HG02623 (cell line): ENCODE measurements around the gene TRIM47.

Source experiments
- ATAC-seq: cut with Tn5 transposase; IDR thresholded peaks from one replicate; pipeline ENCODE4 v1.9.1; 2021; ENCODE audit warnings: moderate library complexity; ENCODE audit not compliant: unreplicated experiment

TRIM47 gene

DNA sequence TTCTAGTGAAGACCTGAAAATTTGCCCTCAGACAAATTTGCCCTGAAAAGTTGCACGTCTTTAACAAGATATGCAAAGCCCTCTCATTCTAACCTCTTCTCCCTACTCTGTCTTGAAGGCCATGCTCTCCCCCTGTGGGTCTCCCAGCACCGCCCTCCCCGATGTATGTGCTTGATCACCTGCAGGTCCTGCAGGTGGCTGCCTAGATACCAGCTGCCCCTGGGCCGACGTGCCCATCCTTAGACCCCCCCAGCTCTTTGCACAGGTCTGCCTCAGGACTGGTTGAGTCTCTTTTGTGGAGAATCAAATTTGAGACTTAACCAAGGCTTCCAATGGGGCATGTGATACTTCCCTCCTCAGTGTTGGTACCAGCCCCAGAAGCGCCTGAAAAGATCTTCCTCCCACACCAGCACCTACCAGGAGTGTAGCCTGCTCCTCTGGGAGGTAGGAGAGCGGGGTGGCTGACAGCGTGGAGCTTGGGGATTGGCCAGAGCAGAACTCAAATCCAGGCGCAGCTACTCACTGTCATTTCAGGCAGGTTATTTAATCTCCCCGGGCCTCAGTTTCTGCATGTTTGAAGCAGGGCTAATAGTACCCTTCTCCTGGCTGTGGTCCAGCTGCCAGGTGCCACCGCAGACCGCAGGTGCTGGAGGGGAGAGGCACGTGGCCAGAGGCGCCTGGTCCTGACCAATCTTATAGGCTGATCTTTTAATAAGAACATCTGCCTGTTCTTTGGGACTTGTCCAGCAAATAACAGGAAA is 30.9 kb upstream of the TRIM47 start:
- ATAC-seq: no peak

DNA sequence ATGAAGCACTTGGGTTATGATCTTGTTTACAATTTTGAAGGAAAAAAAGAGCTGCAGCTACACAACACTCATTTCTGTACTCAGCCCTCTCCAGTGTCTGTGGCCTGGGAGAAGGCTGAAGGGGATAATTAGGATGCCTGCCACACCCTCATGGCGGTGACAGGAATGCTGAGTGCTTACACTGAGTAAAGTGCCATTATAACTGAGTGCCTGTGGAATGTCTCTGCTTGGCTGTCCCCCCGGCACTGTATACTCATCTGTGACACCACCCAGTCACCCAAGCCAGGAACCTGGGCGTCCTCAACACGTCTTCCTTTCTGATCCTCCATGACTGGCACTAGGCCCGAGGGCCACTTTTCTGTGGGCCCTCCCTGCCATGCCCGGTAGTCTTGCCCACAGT is 29.8 kb upstream of the TRIM47 start:
- ATAC-seq: no peak

DNA sequence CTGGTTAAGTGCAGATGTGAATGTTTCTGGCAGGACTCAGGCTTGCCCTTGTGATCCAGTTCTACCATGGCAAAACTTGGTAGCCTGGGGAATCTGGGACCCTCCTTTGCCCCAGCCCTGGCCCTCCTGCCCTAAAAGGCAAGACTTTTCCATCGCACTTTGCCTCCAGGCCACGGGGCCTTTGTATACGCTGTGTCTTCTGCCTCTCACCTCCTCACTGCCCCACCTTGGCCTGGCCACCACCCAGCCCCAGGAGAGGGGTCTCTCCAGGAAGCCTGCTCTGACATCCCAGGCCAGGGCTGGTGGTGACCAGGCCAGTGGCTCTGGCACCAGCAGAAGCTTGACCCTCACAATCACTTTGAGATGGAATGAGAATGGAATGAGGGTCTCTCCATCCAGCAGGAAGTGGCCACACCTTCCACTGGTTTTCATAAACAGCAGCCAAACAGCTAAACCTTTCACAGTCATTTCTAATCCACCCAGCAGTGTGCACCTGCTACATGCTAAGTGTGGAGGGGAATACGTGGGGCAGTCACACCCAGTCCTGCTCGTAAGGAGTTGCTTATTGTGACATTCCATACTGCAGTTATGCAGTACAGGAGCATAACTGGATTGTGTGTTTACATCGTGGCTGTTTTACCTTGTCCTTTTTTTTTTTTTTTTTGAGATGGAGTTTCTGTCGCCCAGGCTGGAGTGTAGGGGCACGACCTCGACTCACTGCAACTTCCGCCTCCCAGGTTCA is 27.9 kb upstream of the TRIM47 start:
- ATAC-seq: no peak

DNA sequence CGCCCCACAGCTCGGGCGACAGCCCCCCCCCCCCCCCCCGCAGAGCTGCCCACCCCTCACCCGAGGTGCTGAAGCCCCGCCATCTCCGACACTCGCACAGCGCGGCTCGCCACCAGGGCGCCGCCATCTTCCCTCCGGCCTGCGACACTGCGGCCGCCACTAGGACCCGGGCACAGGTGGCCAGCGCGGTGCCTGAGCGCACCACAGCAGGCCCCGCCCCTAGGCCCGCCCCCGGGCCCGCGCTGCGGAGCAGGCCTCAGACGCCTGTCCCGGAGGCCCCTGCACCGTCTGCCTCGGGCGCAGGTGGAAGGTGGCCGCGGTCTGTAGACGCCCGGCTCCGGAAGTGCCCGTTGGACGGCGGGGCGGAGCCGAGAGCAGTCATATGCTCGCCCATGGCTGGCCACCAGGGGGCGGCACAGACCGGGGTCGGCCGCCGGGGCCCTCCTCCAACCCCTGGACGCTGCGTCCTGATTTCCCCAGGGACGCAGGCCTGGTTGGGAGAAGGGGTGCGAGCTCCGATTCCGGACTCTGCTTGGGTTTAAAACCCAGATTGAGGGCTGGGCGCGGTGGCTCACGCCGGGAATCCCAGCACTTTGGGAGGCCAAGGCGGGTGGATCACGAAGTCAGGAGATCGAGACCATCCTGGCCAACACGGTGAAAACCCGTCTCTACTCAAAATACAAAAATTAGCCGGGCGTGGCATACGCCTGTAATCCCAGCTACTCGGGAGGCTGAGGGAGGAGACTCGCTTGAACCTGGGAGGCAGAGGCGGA is 26.6 kb upstream of the TRIM47 start, which contains the start of gene MRPL38:
Gene MRPL38, minus strand, starts transcription at position 136 of the 773 bp plus-strand sequence. Its CDS starts 9 bp downstream, at position 127.
- peak; percentile 92 for ATAC-seq

DNA sequence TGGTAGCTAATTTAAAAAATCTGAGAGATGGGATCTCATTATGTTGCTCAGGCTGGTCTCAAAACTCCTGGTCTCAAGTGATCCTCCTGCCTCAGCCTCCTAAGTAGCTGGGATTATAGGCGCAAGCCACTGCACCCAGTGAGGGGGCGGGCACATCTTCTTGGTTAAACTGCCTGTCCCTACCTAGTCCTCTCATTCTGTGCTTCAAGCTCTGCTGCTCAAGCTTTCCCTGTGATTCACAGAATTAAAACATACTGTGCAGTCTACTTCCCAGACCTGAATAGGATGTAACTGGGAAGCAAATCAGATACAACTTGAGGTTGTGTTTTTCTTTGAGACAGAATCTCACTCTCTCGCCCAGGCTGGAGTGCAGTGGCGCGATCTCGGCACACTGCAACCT is 24.0 kb upstream of the TRIM47 start:
- no peak for ATAC-seq

DNA sequence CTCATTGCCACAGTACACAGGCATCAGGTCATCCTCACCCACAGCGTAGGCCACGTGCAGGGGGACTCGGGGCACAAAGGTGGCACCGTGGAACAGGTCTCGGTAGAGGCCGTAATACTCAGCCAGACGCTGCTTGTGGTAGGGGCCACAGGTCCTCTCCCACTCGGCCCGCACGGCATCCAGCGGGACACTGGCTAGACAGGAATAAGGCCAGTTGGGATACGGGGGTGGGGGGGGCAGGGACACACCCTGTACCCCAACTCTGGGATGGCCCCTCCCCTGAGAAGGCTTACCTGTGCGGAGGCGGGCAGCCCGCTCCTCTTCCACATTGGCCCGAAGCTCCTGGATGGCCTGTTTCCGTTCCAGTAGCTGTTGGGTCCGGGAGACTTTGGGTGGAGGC is 23.3 kb upstream of the TRIM47 start:
- ATAC-seq: no peak

DNA sequence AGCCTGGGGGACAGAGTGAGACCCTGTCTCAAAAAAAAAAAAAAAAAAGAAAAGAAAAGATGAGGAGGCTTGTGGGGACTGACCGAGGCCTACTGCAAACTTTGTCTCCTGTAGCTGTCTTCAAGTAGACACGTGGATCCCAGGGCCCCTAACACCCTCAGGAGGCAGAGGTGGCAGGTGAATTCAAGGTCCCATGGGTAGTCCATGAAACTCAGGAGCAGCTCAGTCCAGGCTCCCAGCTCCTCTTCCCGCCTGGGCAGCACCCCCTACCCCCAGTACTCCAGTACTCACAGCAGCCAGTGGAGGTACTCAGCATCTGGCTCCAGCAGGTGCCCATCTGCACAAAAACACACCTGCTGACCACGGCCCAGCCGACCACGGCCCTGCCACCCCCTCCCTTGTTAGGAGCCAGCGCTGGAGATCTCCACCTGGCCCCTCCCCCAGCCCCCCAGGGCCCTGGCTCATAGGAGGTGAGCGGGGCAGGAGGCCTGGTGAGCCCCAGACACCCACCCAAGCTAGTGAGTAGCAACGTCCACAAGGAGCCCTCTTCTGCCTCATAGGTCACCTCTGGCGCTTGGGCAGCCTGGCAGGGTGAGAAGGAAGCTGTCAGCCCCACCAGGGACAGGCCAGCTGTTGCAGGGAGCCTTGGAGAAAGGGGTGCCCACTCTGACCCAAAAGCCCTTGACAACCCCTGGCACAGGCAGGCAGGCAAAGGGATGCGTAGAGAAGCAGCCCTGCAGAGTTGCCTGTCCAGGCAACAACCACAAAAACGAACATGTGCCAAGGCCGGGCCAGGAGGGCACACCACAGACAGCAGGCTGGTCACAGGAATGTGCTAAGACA is 22.5 kb upstream of the TRIM47 start:
- no peak for ATAC-seq

DNA sequence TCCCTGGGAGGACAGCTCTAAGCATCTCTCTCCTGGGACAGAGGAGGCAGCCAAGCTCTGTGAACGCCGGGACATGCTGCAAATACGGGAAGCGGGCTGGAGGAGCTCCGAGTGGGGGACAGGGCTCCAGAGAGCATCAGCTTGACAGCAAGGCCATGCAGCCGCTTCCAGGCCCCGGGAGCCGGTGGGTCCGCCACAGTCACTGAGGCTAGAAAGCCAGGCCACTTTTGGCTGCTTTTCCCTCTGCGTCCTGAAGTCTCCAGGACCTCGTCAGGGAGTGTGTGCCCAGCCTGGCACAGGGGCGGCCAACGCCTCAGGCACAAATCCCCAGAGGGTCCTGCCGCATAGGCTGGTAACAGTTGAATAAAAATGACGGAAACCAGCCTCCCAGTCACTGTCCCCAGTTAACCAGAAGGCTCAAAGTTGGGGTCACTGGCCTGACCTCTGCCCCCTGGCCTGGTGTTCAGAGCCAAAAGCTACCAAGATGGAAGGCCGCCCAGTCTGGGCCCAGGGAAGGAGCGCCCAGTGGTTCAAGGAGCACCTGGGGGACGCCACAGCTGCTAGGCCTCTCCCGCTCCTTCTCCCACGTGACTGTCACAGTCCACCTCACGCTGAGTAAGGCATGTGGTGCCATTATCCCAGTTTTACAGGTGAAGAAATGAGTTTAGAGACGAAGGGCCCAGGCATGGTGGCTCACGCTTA is 21.5 kb upstream of the TRIM47 start:
- ATAC-seq: no peak

DNA sequence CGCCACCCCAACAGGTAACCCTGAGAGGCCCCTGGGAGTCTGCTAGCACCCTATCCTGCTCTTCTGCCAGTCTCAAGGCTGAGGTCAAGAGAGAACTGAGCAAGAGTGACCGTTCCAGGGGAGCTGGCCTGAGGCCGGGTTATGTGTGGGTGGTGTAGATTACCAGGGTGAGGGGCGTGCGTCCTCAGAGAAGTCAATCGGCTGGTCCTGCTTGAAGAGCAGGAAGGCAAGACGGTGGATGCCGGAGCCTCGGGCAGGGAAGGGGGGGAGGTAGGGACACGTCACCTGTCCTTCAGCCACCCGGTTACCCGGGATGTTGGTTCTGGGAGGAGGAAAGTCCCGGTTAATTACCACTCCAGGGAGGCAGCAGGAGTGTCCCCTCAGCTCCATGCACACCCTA is 21.0 kb upstream of the TRIM47 start:
- no peak for ATAC-seq

DNA sequence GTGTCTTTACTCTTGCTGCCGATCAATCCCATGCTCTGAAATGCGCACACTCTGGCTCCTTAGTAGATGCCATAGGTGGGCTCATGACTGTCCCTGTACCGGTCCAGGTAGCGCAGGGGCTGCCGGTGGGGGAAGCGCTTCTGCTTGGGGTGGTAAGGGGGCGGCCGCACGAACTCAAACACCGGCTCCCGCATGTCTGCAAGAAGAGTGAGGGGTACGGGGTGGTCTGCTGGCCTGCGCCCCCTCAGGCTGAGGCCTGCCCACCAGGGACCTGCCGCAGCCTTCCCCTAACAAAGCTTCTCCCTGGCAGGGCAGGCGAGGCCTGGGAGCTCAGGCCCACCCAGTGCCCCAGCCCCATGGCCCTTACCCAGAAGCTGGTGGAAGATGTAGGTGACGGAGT is 20.4 kb upstream of the TRIM47 start:
- no peak for ATAC-seq

DNA sequence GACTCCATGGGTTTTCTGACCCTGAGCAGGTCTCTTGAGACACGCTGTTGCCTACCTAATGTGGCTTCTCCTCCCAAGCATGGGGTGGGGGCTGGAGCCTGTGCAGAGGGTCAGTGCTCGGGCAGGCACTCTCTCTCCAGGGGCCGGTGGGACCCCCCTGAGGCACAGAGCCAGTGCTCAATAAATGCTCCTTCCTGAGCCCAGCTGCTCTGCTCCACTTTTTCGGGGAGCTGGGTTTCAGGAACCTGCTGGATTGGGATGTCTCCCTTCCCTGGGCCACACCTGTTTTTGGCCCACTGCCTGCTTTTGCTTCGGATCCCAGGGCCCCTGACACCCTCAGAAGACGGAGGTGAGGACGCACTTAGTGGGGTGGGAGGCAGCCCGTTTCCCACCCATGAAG is 19.7 kb upstream of the TRIM47 start:
- ATAC-seq: no peak

DNA sequence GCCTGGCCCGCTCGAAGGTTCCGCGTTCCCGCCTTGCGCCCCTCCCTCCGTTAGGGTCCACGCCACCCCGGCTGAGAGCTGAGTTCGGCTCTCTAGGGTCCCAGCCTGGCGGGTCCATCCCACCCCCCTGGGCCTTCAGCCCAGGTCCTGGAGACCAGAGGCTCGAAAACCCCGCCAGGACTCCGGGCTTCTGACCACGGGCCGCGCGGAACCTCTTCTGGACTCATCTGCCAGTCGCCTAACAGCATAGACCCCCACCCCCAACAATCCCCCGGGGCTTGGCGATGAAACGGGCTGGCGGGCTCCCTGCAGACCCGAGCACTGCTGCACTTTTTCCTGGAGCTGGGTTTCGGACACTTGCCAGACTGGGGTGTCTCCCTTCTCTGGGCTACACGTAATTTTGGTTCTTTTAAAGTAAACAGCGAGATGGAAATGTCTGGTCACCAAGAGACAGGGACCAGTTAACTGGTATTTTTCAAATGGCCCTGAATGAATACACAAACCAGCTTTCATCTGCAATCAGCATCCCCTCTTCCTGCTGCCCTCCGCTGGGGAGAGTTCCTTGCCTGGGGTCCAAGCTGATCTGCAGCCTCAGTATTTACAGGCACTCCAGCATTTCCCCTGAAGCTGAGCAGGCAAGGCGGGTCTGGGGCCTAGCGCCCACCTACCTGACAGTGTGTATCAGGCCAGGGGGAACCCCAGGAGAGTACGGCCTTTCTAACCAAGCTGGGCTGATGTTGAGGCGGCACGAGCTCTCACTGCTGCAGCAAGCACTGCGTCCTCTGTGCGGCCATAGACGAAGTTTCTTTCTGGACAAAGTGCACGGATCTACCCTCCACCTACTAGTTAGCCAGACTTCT is 19.0 kb upstream of the TRIM47 start:
- no peak for ATAC-seq

DNA sequence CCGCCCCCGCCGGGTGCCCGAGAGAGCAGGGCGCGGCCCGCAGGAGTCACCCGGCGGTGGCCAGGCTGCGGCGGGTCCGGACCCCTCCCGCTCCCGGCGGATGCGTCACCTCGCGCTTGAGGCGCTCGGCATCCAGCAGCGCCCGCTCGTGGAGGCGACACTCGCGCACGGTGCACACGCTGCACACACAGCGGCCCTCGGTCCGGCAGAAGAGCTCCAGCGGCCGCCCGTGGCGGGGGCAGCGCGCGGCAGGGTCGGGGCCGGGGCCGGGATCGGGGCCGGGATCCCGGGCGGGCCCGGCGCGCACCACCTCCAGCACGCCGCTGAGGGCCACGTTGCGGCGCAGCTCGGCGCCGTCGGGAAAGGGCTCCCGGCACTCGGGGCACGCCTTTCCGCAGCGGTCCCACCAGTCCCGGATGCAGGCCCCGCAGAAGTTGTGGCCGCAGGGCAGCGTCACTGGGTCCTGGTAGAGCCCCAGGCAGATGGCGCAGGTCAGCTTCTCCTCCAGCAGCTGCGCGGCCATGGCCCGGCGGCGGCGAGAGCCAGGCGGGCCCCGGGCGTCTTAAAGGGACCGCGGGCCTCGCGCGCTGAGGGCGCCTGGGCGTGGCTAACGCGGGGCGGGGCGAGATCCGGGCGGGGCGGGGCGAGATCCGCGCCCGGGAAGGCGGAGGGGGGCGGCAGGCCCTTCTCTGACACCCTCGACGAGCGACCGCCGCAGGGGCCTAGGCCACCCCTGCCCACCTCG is 18.2 kb upstream of the TRIM47 start, which contains the start of gene TRIM65:
Gene TRIM65, minus strand, starts transcription at position 537 of the 745 bp plus-strand sequence. Its CDS starts 14 bp downstream, at position 523.
- ATAC-seq: peak; percentile 53

DNA sequence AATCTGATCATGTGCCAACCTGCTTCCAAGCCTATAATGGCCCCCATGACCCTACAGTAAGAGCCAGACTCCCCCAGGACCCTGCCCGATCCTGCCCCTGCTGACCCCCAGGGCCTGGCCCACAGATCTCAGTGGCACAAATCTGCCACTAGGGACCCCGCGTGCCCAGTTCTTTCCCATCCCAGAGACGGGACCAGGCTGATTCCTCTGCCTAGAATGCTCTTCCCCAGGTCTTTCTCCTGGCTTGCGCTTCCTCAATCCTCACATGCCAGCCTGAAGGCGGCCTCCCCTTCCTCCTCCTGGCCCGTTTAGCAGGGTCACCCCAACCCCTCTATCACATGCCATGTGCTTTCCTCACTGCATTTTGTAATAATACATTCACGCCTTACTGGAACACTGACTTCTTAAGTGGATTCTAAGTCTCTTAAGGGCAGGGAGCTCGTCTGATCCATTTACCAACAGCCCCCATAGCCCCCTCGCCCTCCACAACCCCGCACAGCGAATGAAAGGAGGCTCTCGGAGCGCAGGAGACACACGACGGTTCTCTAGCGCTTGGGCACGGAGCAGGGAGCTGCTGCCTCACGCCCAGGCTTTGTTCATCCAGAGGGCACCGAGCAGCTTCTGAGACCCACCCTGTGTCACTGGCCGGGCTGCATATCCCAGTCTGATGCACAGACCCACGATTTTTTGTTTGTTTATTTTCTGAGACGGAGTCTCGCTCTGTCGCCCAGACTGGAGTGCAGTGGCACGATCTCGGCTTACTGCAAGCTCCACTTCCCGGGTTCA is 17.2 kb upstream of the TRIM47 start:
- no peak for ATAC-seq

DNA sequence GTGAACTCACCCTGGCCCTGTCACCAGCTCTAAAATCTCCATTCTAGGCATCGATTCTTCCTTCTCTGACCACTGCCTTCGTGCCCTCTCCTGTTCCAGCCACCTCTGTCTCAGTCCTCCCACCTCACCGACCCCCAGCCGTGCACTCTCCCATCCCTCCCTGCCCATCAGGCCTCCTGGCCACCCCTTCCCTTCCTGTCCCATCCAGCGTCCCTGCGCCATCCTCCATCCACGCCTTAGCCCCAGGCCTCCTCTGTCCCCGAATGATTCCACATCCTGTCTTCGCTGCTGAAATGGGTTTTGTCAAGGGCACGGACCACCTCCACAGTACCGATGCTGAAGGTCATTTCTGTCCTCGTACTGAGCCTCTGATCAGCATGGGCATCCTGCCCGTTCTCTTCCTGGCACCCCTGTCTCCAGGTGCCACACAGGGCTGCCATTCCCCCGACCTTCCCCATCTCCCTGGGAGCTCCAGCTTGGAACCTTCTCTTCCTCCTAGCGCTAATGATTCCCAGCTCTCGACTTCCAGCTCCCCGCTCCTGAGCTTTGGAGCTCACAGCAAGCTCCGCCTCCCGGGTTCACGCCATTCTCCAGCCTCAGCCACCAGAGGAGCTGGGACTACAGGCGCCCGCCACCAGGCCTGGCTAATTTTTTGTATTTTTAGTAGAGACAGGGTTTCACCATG is 15.8 kb upstream of the TRIM47 start:
- ATAC-seq: no peak

DNA sequence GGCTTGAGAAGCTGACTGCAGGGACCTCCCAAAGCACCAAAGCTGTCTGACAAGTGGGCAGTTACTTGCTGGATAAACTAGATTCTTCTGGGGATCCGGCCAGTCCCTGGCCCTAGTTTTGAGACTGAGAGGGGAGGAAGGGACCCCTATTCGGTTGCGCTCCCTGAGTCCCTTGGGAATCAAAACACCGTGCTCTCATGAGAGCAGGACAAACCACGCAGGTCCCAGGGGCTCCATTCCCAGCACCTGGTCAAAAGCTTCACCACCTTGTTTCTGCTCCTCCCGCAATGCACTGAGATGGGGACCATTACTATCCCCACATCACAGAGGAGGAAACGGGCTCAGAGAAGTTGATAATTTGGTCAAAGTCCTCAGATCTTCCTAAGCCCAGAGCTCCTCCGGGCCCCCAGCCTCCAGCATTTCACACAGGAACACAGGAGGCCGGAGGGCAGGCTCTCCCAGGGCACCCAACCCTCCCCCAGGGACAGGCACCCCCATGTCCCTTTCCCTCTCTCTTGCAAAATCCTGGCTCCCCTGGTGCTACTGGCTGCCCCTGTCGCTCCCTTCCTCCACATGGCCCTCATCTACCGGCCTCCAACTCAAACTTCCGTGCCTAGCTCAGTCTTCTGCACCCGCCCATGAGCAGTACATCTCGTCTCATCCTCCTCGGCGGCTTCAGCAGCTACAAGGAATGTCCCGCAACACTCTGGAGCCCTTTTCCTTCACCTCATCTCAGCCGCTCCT is 15.1 kb upstream of the TRIM47 start:
- no peak for ATAC-seq
